Testis (tissue), 3 donors: ENCODE data around the gene FAM13B. TPM values are rescaled to one million over a fixed set of nuclear protein-coding genes. Genes with fewer than 3 reads are reported as not detected.

Experiments used
- DNase-seq: peaks from one replicate; pipeline ENCODE4 v3.0.0-alpha.2; 2019
- H3K27ac ChIP-seq, 2 donors: fragments of 200-600 bp; sonication (generic); one replicate each; pipeline ENCODE4 v1.5.1; 2019
- H3K27me3 ChIP-seq: fragments of 200-600 bp; sonication (generic); one replicate; pipeline ENCODE4 v1.5.1; 2019
- H3K36me3 ChIP-seq: fragments of 200-600 bp; sonication (generic); one replicate; pipeline ENCODE4 v1.5.1; 2017; ENCODE audit warnings: low read depth; ENCODE audit errors: missing control alignments
- H3K4me1 ChIP-seq: fragments of 200-600 bp; sonication (generic); one replicate; pipeline ENCODE4 v1.5.1; 2019
- H3K4me3 ChIP-seq, 2 donors: fragments of 200-600 bp; sonication (generic); one replicate each; pipeline ENCODE4 v1.5.1; 2017 to 2019
- H3K9me3 ChIP-seq: fragments of 200-600 bp; sonication (generic); one replicate; pipeline ENCODE4 v1.5.1; 2017
- POLR2A ChIP-seq: fragments of 450-650 bp; IDR thresholded peaks from one replicate; pipeline ENCODE4 v1.6.1; 2017; ENCODE audit warnings: antibody characterized with exemption, mild to moderate bottlenecking, moderate library complexity
- WGBS, 2 donors: methylation state at CpG; one replicate each; pipeline ENCODE4 v1.1.5; 2018; 5-methylcytosine and 5-hydroxymethylcytosine counted together
- intact Hi-C: fragments of 100-400 bp; cut with DNase I; formaldehyde crosslinking; loops from one replicate; pipeline ENCODE4 v1.15.1; 2023; ENCODE audit warnings: low total_unique reads
- polyA plus RNA-seq: library from polyadenylated mRNA; stranded (reverse); fragments of 350-450 nt; fragmentation: Illumina TruSeq; extraction: RNeasy Lipid Tissue Mini Kit (QIAGEN cat#74804); gene quantifications from one replicate; pipeline ENCODE4 v1.2.3, GENCODE V29; 2014; ENCODE audit warnings: low read depth, low replicate concordance; ENCODE audit not compliant: insufficient read depth
- total RNA-seq, 2 donors: library from RNA; depleted of rRNA; stranded (reverse); fragments of >200 nt; gene quantifications; one replicate each; pipeline ENCODE4 v1.2.3, GENCODE V29; 2016
- TF ChIP-seq, protein P1 (sequence below), 3 experiments: fragments of 450-650 bp in 2 of 3; fragments of 200-600 bp in 1 of 3; sonication (generic) in 1 of 3; IDR thresholded peaks; one replicate each; pipeline ENCODE4 v1.5.1; 2016 to 2019; ENCODE audit warnings: antibody characterized with exemption in 3 of 3, mild to moderate bottlenecking in 2 of 3, moderate library complexity in 1 of 3

FAM13B gene
- total and polyA plus RNA-seq, 3 donors from 2014 or later, result 56.5 to 134 (median 125) TPM

DNA sequence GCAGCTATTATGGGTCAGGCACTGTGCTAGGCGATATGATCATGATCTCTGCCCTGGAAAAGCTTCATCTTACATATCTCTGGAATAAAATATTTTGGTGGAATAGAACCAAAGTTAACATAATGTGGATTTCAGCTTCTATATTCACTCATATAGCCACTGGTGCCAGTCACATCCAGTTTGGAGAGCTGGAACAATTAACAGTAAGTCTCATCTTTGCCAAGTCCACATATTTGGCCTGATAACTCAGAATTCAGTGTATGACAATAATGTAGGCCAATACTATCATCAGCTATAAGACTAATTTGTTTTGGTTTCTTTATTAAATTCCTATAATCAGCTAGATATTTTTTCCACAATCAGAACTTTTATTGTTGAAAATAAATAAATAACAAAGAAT is 5.9 kb upstream of the FAM13B start:
- H3K9me3 ChIP-seq, result no peaks in the 10 kb centered on the region
- 59 to 82% methylated on average over 1 of the region's 1 CpG for WGBS, 2 donors
- peak overlapping the region; percentile 57 to 73 for H3K27ac ChIP-seq
- no peaks in the 10 kb centered on the region for H3K27me3 ChIP-seq
- intact Hi-C loops, result loop anchor here (10.0 kb wide), 1 partner anchor 96 kb away; the partner anchor contains the start of gene NME5
- no peak overlapping the region for H3K4me3 ChIP-seq
- H3K36me3 ChIP-seq, result no peaks in the 10 kb centered on the region
- no peak for DNase-seq
- TF ChIP-seq, protein P1, sequence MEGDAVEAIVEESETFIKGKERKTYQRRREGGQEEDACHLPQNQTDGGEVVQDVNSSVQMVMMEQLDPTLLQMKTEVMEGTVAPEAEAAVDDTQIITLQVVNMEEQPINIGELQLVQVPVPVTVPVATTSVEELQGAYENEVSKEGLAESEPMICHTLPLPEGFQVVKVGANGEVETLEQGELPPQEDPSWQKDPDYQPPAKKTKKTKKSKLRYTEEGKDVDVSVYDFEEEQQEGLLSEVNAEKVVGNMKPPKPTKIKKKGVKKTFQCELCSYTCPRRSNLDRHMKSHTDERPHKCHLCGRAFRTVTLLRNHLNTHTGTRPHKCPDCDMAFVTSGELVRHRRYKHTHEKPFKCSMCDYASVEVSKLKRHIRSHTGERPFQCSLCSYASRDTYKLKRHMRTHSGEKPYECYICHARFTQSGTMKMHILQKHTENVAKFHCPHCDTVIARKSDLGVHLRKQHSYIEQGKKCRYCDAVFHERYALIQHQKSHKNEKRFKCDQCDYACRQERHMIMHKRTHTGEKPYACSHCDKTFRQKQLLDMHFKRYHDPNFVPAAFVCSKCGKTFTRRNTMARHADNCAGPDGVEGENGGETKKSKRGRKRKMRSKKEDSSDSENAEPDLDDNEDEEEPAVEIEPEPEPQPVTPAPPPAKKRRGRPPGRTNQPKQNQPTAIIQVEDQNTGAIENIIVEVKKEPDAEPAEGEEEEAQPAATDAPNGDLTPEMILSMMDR (IDR thresholded peaks at IDR 0.05), result no peak
- TF ChIP-seq POLR2A, result no peak
- peaks cover 41% of the 10 kb centered on the region for H3K4me1 ChIP-seq

GRCh38 chr5:138037907-138038633 is 5.2 kb upstream of the FAM13B start:
- intact Hi-C loops, result loop anchor here (10.0 kb wide), 1 partner anchor 97 kb away; the partner anchor contains the start of gene NME5
- Histone ChIP-seq H3K9me3 (no peaks in the 10 kb centered on the region), H3K4me1 (peaks cover 47% of the 10 kb centered on the region), H3K36me3 (no peaks in the 10 kb centered on the region), H3K27me3 (no peaks in the 10 kb centered on the region), H3K27ac (peak overlapping the region; percentile 20 to 73), H3K4me3 (no peak overlapping the region)
- no peak for DNase-seq
- TF ChIP-seq, protein P1 (IDR thresholded peaks at IDR 0.05), result no peak
- no peak for TF ChIP-seq POLR2A
- WGBS, 2 donors, result 80 to 93% methylated on average over 1 of the region's 1 CpG

DNA sequence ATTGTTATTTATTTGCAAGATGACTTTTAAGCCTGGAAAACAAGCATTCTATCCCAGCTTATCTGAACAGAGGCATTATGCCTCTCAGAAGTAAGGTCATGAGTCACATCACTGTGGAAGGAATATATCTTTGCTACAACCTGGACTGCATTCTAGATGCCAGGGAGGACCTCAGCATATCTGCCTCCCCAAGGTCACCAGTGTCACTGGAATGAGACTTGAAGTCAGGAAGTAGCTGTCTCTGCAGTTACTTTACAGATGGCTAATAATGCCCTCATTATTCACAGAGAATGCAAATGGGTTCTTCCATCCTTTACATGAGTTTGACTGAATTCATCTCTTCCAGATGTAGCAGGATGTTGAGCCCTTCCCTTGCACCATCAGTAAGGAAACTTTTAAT is 4.4 kb upstream of the FAM13B start:
- DNase-seq, result peak; percentile 83
- peak overlapping the region; percentile 20 to 73 for H3K27ac ChIP-seq
- intact Hi-C loops, result loop anchor here (10.0 kb wide), 1 partner anchor 98 kb away; the partner anchor contains the start of gene NME5

GRCh38 chr5:138035605-138036537 is 3.0 kb upstream of the FAM13B start:
- intact Hi-C loops, result loop anchor here (10.0 kb wide), 1 partner anchor 99 kb away; the partner anchor contains the start of gene NME5
- DNase-seq, result peak; percentile 77
- Histone ChIP-seq H3K4me1 (peaks cover 54% of the 10 kb centered on the region), H3K27ac (peak overlapping the region; percentile 77 to 78), H3K4me3 (no peak overlapping the region), H3K27me3 (no peaks in the 10 kb centered on the region), H3K36me3 (no peaks in the 10 kb centered on the region), H3K9me3 (no peaks in the 10 kb centered on the region)
- TF ChIP-seq, protein P1 (IDR thresholded peaks at IDR 0.05), result peak; percentile 77 to 95 (median 92)
- no peak for TF ChIP-seq POLR2A
- WGBS, 2 donors, result 36 to 47% methylated on average over 11 of the region's 11 CpGs

More for the DNA sequence above, 4.4 kb upstream of the FAM13B start:
- H3K4me3 ChIP-seq, result no peak overlapping the region
- H3K9me3 ChIP-seq, result no peaks in the 10 kb centered on the region
- H3K36me3 ChIP-seq, result no peaks in the 10 kb centered on the region
- H3K4me1 ChIP-seq, result peaks cover 47% of the 10 kb centered on the region
- TF ChIP-seq, protein P1 (IDR thresholded peaks at IDR 0.05), result no peak
- no peak for TF ChIP-seq POLR2A
- no peaks in the 10 kb centered on the region for H3K27me3 ChIP-seq
